Measurements from ENCODE around the gene SLC4A4. TPM values are rescaled to one million over a fixed set of nuclear protein-coding genes. Genes with fewer than 3 reads are reported as not detected.

SLC4A4 gene
- polyA plus RNA-seq, 1 donor (not counting 4 experiments of a cell fraction or from before 2014, with no cell fraction given): 0.29 TPM

DNA sequence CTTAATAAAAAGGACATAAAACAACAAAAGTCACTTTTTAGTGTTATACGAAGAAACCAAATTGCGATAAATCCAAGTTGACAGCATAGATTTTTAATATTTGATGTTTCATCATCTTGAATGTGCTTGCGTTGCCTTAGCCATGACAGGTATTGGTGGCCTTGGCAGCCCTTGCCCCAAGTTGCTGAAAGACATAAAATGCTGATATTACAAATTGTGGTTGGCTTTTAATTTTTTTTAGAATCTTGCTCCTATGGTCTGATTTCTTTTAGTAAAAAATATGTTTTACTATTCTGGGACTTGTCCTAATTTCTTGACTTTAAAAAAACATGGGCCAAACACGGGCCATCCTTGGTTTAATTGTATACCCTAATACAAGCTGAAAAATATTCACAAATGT is 122.6 kb downstream of the SLC4A4 start:
- Histone ChIP-seq H3K9me3 (ENCODE audit: control insufficient read depth, low read depth, low read length) (no peaks in the 10 kb centered on the region), H3K27me3 (ENCODE audit: control insufficient read depth, extremely low read depth, insufficient read depth, low read length) (no peaks in the 10 kb centered on the region), H3K4me2 (ENCODE audit: control insufficient read depth, extremely low read depth, insufficient read depth, low read depth, low read length) (no peak overlapping the region), H3K79me2 (ENCODE audit: control insufficient read depth, insufficient read depth, low read length) (no peaks in the 10 kb centered on the region), H3K4me3 (ENCODE audit: control insufficient read depth in 2 of 3, extremely low read depth in 1 of 3, insufficient read depth in 2 of 3, low read depth in 1 of 3, low read length in 3 of 3) (no peak overlapping the region), H3K36me3 (ENCODE audit: control insufficient read depth in 2 of 2, extremely low read depth in 1 of 2, insufficient read depth in 2 of 2, low read length in 2 of 2) (no peaks in the 10 kb centered on the region), H3K9ac (ENCODE audit: control insufficient read depth, extremely low read depth, insufficient read depth, low read length) (no peak overlapping the region), H3K9me1 (ENCODE audit: control insufficient read depth, extremely low read depth, insufficient read depth, low read length) (no peaks in the 10 kb centered on the region), H2AFZ (ENCODE audit: control insufficient read depth, low read length) (no peak overlapping the region), H3K27ac (ENCODE audit: control insufficient read depth, insufficient read depth, low read length) (no peak overlapping the region), H4K20me1 (ENCODE audit: control insufficient read depth, extremely low read depth, insufficient read depth, low read length) (no peaks in the 10 kb centered on the region), H3K4me1 (ENCODE audit: control insufficient read depth, extremely low read depth, insufficient read depth, low read length) (no peaks in the 10 kb centered on the region)
- DNase-seq (ENCODE audit: low read depth, low spot score) (no peak), FAIRE-seq (no peak)
- dilution Hi-C loops (cut with MboI; ENCODE audit: extremely low pct_ligation_motif_present, low sequenced_read_pairs): no loop called here
- TF ChIP-seq EZH2 (IDR thresholded peaks at IDR 0.05; ENCODE audit: low read length) (no peak), CTCF (optimal IDR thresholded peaks at IDR 0.05 in 1 of 3, IDR thresholded peaks at IDR 0.05 in 1 of 3, conservative IDR thresholded peaks at IDR 0.05 in 1 of 3; ENCODE audit: extremely low read depth in 1 of 3, insufficient read depth in 2 of 3, low read length in 3 of 3) (no peak)

DNA sequence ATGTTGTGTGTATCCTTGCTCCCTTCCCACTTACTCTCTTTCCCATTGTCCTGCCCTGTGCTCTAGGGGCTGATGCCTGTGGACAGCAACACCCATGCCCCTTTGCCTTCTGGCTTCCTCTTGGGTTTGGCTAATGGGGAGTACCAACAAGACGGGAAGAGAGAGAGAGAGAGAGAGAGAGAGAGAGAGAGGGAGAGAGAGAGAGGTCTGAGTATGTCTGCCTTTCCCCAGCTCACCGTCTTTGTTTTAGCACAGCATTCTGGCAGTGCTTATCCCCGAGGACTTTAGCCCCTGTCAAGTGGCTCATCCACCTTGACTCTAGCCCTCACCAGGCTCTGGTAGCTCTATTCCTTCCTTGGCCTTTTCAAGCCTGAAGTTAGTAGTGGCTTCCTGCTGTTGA is 128.0 kb downstream of the SLC4A4 start:
- no peak for TF ChIP-seq CTCF (optimal IDR thresholded peaks at IDR 0.05 in 1 of 3, IDR thresholded peaks at IDR 0.05 in 1 of 3, conservative IDR thresholded peaks at IDR 0.05 in 1 of 3; ENCODE audit: extremely low read depth in 1 of 3, insufficient read depth in 2 of 3, low read length in 3 of 3)
- no peak for TF ChIP-seq EZH2 (IDR thresholded peaks at IDR 0.05; ENCODE audit: low read length)
- Histone ChIP-seq H3K9me3 (ENCODE audit: control insufficient read depth, low read depth, low read length) (no peaks in the 10 kb centered on the region), H3K9ac (ENCODE audit: control insufficient read depth, extremely low read depth, insufficient read depth, low read length) (no peak overlapping the region), H3K4me2 (ENCODE audit: control insufficient read depth, extremely low read depth, insufficient read depth, low read depth, low read length) (no peak overlapping the region), H3K79me2 (ENCODE audit: control insufficient read depth, insufficient read depth, low read length) (no peaks in the 10 kb centered on the region), H3K9me1 (ENCODE audit: control insufficient read depth, extremely low read depth, insufficient read depth, low read length) (no peaks in the 10 kb centered on the region), H3K4me3 (ENCODE audit: control insufficient read depth in 2 of 3, extremely low read depth in 1 of 3, insufficient read depth in 2 of 3, low read depth in 1 of 3, low read length in 3 of 3) (no peak overlapping the region), H2AFZ (ENCODE audit: control insufficient read depth, low read length) (no peak overlapping the region), H3K36me3 (ENCODE audit: control insufficient read depth in 2 of 2, extremely low read depth in 1 of 2, insufficient read depth in 2 of 2, low read length in 2 of 2) (no peaks in the 10 kb centered on the region), H3K4me1 (ENCODE audit: control insufficient read depth, extremely low read depth, insufficient read depth, low read length) (no peaks in the 10 kb centered on the region), H3K27ac (ENCODE audit: control insufficient read depth, insufficient read depth, low read length) (no peak overlapping the region), H3K27me3 (ENCODE audit: control insufficient read depth, extremely low read depth, insufficient read depth, low read length) (no peaks in the 10 kb centered on the region), H4K20me1 (ENCODE audit: control insufficient read depth, extremely low read depth, insufficient read depth, low read length) (no peaks in the 10 kb centered on the region)
- dilution Hi-C loops (cut with MboI; ENCODE audit: extremely low pct_ligation_motif_present, low sequenced_read_pairs): no loop called here
- DNase-seq (ENCODE audit: low read depth, low spot score) (no peak), FAIRE-seq (no peak)
